GM21786 (cell line): ENCODE results near the gene COG5.

Experiments used
- ATAC-seq: cut with Tn5 transposase; IDR thresholded peaks from one replicate; pipeline ENCODE4 v1.9.1; 2021; ENCODE audit not compliant: unreplicated experiment

COG5 gene

GRCh38 chr7:107396081-107396480, 167.6 kb downstream of the COG5 start:
- no peak for ATAC-seq

GRCh38 chr7:107394831-107395230, 168.9 kb downstream of the COG5 start:
- ATAC-seq = no peak

DNA sequence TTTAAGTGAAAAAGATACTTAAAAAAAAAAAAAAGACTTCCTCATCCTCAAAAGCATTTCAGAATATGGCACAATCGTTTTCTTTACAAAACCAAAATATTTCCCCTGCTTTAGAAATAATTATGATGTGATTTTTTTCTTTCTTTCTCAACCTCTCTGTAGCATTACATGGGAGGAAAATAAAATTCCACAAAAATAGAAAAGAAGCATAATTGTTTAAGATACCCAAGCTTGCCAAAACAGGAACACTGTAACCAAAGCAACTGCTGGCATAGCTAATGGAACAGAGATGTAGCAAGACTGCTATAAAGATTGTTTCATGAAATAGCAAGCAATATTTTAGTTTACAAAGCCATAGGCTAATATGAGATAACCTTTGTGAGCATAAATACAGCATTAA, 169.4 kb downstream of the COG5 start:
- ATAC-seq = no peak

- ATAC-seq = no peak
Observed at GRCh38 chr7:107392830-107393229, 170.9 kb downstream of the COG5 start.

GRCh38 chr7:107390916-107391315, 172.8 kb downstream of the COG5 start:
- ATAC-seq = no peak

DNA sequence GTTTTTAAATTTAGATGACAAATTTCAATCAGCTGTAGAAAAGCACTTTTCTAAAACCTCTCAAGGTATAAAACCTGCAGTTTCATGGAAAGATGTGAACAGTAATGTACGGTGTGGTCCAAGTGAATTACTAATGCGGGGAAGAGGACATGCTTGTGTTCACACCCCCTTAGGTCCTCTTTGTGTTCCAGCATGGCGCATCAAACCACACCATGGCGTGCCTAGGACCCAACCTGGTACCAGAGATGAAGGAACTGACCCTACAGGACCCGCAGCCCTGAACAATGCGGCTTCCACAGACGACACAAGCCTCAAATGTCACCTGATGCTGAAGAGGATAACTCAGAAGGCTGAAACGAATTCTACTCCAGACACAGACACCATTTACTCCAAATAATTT, 175.1 kb downstream of the COG5 start:
- ATAC-seq = no peak

GRCh38 chr7:107387573-107388219, 176.0 kb downstream of the COG5 start:
- no peak for ATAC-seq

DNA sequence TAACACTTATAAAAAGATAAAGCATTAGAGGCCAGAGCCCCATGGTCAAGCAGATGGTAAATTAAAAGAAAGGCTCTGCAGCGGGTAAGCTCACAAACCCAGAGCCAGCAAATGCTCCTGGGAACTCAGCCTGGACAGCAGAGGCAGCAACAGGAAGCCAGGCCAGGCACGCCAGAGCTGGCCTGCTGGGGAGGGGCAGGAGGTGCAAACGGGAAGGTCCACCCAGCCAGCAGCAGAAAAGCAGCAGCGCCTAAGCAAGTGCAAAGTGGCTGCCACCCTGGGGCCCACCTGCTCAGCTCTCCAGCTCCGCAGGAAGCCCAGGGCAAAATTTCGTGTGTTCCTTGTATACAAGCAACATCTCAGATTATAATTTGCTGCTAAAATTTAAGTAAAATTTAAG, 176.6 kb downstream of the COG5 start:
- no peak for ATAC-seq

GRCh38 chr7:107386548-107387102, 177.1 kb downstream of the COG5 start:
- ATAC-seq = no peak

DNA sequence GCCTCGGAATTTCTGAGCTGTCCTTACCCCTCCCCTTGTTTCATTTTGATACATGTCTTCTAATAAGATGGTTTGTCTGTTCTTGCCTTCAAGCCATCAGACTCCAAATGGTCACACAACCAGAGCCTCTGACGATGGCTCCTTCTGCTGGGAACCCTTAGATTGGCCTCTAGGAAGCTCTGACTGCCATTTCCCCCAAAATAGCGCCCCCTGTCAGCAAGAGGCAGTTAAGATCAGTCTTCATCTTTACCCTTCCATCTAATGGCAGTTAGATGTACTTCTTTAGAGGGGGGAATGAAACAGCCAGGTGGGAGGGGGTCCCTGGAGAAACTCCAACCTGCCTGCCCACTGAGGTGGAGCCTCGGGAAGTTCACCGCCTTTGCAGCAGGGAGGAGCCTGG, 179.7 kb downstream of the COG5 start:
- no peak for ATAC-seq

DNA sequence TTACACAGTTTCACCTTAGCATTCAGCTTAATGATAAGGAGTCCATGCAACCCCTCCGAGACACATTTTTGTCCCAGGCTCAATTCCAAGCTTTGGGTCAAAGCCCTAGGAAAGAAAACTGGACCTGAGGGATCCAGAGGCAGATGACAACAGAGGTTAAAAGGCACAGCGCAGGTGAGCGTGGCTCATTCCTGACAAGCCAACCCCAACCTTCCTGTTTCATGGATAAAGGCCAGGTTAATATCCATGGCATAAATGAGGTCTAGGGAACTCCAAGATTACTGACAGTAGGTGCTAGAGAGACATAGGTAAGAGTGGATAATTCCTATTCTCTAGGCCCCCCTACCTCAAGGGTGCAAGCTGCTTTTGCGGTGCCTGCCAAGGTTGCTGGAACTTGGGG, 180.5 kb downstream of the COG5 start:
- no peak for ATAC-seq

GRCh38 chr7:107381453-107381852, 182.3 kb downstream of the COG5 start:
- no peak for ATAC-seq

GRCh38 chr7:107373354-107373753, 190.4 kb downstream of the COG5 start:
- ATAC-seq = no peak

DNA sequence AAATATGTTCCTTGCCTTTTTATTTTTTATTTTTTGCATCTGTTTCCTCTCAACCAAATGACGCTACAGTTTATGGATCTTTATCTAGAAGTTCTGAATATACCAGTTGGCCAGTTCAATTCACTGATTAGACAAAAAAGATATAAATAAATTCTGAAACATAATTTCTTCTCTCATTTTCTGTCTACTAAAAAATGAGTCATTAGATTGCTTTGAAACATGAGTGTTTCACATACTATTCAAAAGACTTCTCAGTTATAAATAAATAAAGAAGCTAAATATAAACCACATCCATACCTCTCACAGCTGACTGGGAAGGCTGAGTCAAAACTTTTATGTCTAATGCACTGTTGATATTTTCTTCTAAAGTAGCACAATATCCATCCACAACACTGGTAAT, 191.4 kb downstream of the COG5 start:
- no peak for ATAC-seq

DNA sequence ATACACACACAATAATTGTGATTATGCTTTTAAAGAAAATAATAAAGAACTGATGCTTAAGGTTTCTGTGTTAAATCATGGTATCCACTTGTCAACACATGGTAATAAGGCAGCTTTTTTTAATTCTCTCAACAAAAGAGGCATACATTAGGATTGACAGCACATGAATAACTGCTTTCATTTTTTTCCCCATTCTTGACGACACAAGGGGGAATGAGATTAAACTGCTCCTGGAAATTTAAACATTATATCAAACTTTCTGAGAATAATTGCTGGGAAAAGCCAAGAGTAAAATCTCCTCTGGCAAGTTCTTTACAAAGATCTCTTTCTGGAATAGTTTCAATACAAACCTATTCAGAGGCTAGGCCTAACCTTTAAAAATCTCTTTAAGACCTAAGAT, 192.9 kb downstream of the COG5 start:
- no peak for ATAC-seq

DNA sequence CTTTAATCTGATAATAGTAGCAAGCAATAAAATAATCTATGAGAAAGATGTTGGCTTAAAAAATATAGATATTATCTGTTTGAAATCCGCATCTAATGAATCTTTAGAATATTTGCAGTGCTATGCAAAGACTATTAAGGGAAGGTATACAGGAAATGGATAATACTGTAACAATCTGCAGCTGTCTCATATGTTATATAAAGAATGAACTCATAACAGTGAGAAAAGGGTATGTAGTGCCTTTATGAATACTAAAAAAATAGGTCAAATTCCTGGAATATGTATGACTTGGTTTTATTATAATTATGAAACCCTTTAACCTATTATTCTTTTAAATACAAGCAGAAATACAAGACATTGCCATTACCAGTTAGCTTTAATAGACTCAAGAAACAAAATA, 198.9 kb downstream of the COG5 start:
- ATAC-seq = no peak

DNA sequence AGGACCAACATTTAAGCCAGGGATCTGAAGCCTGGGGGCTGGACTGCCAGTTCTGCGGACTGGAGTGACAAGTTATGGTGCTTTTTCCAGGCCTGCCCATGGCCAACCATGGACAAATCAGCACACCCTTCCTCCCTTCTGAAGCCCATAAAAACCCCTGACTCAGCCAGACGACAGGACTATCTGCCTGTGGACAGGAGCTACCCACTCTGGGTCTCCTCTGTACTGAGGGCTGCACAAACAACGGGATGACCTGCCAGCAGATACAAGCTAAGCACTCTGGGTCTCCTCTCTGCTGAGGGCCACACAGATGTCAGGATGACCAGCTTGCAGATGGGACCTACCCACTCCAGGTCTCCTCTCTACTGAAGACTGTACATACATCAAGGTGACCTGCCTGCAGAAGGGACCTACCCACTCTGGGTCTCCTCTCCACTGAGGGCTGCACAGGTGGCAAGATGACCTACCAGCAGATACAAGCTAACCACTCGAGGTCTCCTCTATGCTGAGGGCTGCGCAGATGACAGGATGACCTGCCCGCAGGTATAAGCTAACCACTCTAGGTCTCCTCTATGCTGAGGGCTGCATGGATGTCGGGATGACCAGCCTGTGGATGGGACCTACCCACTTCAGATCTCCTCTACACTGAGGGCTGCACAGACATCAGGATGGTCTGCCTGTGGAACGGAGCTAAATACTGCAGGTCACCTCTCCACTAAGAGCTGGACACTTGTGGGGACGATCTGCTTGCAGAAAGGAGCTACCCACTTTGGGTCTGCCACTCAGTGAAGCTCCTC, 204.0 kb downstream of the COG5 start:
- no peak for ATAC-seq

DNA sequence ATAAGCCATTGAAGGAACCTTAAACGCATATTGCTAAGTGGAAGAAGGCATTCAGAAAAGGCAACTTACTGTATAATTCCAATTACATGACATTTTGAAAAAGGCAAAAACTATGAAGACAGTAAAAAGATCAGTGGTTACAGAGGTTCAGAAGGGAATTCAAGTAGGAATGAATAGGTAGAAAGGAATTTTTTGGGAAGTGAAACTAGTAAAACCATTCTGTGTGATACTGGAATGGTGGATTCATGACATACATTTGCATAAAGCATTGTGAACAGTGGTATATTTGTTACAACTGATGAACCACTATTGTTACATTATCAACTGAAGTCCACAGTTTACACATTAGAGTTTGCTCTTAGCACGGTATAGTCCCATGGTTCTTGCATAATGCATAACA, 208.1 kb downstream of the COG5 start:
- no peak for ATAC-seq

DNA sequence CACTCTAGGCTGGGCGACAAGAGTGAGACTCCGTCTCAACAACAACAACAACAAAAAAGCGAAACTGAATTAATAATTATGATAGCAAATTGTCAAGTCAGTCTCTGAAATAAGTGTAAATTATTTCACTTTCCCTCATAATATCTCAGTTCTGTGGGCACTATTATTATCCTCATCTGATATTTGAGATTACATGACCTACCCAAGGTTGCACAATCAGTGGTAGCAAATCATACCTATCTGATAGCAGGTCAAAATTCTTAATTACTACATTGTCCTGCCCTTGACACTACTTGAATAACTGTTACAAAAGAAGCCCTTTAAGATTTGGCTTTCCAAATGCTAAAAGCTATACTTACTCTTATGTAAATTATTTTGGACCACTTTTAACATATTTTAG, 209.1 kb downstream of the COG5 start:
- ATAC-seq = no peak

DNA sequence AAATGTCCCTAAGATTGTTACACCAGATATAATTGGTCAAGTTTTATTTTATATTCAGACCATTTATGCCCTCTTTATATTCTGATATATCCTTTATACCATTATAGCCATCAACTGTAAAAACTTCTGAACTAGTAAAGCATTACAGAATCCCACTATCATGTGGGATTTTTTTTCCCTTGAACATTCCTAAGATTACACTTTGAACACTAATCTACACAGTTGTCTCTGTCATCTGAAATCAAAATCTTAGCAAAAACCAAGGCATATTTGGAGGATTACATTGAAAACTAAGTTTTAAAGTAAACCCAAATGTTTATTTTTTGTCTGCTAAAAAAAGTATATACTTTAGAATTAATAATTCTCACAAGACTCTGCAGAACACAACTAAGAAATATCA, 210.0 kb downstream of the COG5 start:
- ATAC-seq = no peak

DNA sequence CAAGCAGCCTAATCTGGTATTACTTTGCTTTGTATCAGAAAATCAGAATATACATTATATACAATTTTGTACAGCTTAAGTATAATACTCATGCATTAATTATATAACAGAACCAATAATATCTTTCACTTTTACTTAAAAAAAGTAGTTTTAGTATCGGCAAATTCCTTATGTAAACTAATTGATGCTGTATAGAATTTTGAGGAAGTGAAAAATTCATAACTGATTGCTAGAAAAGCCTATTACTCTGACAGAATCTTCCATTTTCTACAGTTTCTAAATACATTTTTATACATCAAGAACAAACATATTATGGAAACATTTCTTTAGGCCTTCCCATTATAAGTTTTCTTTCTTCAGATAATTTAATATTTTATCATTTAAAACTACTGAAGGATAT, 217.8 kb downstream of the COG5 start:
- ATAC-seq = peak; percentile 48

DNA sequence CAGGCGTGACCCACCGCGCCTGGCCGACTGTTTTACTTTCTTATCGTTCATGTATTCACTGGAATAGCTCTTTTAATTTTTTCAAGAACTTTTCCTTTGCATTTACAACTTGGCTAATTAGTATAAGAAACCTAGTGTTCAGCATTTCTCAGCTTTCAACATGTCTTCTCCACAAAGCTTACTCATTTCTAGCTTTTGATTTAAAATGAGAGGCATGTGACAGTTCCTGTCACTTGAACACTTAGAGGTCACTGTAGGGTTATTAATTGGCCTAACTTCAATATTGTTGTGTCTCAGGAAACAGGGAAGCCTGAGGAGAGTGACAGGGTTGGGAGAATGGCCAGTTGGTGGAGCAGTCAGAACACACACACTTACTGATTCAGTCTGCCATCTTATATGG, 218.9 kb downstream of the COG5 start:
- ATAC-seq = no peak
